ENCODE results near the gene CDK8.

CDK8 gene

GRCh38 chr13:26423629-26424028 is 169.7 kb downstream of the CDK8 start:
- no peak for DNase-seq (ENCODE audit: low spot score)
- no peak for TF ChIP-seq CTCF (IDR thresholded peaks at IDR 0.05; ENCODE audit: extremely low read depth, insufficient read depth, missing control alignments)
- in situ Hi-C loops (cut with MboI; ENCODE audit: low pct_unique_long_range_greater_than_20kb, low sequenced_read_pairs, unreplicated experiment) = no loop called here

- no peak for TF ChIP-seq CTCF (IDR thresholded peaks at IDR 0.05; ENCODE audit: extremely low read depth, insufficient read depth, missing control alignments)
- in situ Hi-C loops (cut with MboI; ENCODE audit: low pct_unique_long_range_greater_than_20kb, low sequenced_read_pairs, unreplicated experiment) = no loop called here
- DNase-seq (ENCODE audit: low spot score) = no peak
These were observed 170.3 kb downstream of the CDK8 start for GRCh38 chr13:26424181-26424580.

GRCh38 chr13:26425443-26426358 is 171.8 kb downstream of the CDK8 start:
- no peak for TF ChIP-seq CTCF (IDR thresholded peaks at IDR 0.05; ENCODE audit: extremely low read depth, insufficient read depth, missing control alignments)
- in situ Hi-C loops (cut with MboI; ENCODE audit: low pct_unique_long_range_greater_than_20kb, low sequenced_read_pairs, unreplicated experiment) = no loop called here
- DNase-seq (ENCODE audit: low spot score) = no peak

GRCh38 chr13:26433776-26434175 is 179.8 kb downstream of the CDK8 start:
- DNase-seq (ENCODE audit: low spot score) = no peak
- in situ Hi-C loops (cut with MboI; ENCODE audit: low pct_unique_long_range_greater_than_20kb, low sequenced_read_pairs, unreplicated experiment) = no loop called here
- no peak for TF ChIP-seq CTCF (IDR thresholded peaks at IDR 0.05; ENCODE audit: extremely low read depth, insufficient read depth, missing control alignments)

- DNase-seq (ENCODE audit: low spot score) = no peak
- in situ Hi-C loops (cut with MboI; ENCODE audit: low pct_unique_long_range_greater_than_20kb, low sequenced_read_pairs, unreplicated experiment) = no loop called here
- no peak for TF ChIP-seq CTCF (IDR thresholded peaks at IDR 0.05; ENCODE audit: extremely low read depth, insufficient read depth, missing control alignments)
These were observed 181.2 kb downstream of the CDK8 start for GRCh38 chr13:26435171-26435570.

GRCh38 chr13:26435646-26436045 is 181.7 kb downstream of the CDK8 start:
- in situ Hi-C loops (cut with MboI; ENCODE audit: low pct_unique_long_range_greater_than_20kb, low sequenced_read_pairs, unreplicated experiment) = no loop called here
- DNase-seq (ENCODE audit: low spot score) = no peak
- no peak for TF ChIP-seq CTCF (IDR thresholded peaks at IDR 0.05; ENCODE audit: extremely low read depth, insufficient read depth, missing control alignments)
